HG03521 (cell line): ENCODE results near the gene MAPK1.
"Not testable (repeated sequence)": the region's sequence is repeated elsewhere in the genome, so short reads cannot be mapped to it uniquely, and the experiment has no call there.

Experiments used
- ATAC-seq: cut with Tn5 transposase; IDR thresholded peaks from one replicate; pipeline ENCODE4 v1.9.1; 2021; ENCODE audit warnings: mild to moderate bottlenecking, moderate library complexity; ENCODE audit not compliant: unreplicated experiment

Gene MAPK1

DNA sequence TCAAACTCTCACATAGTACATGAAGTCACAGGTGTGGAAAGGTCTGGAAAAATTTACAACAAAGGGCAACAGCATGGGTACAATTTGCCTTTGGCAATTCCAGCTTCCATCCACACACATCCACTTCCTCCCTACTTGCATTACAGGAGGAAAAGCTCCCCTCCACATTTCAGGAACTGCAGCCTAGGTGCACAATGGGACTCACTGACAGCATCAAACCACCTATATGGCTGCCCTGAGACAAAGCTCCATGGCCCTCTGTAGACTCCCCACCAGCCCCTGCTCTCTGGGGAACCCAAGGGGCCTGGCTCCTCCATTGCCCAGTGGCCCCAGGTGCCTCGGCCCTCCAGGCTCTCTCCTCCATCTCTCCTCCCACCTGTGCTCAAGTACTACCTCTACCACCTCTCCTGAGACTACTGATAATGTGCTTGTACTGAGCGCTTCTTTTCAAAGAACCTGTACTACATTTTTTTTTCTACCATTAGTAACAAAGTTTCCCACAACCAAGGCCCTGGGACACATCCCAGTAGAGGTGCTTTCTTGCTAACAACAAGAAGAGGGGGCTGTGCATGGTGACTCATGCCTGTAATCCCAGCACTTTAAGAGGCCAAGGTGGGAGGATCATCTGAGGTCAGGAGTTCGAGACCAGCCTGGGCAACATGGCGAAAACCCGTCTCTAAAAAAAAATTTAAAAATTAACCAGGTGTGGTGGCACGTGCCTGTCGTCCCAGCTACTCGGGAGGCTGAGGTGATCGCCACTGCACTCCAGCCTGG is 136.7 kb downstream of the MAPK1 start:
- no peak for ATAC-seq

DNA sequence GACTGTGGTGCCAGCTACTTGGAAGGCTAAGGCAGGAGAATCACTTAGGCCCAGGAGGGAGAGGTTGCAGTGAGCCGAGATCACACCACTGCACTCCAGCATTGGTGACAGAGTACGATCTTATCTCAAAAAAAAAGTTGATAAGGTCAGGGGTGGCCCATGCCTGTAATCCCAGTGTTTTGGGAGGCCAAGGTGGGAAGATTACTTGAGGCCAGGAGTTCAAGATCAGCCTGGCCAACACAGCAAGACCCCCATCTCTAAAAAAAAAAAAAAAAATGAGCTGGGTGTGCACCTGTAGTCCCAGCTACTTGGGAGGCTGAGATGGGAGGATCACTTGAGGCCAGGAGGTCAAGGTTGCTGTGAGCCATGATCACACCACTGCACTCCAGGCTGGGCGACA is 138.3 kb downstream of the MAPK1 start:
- not testable (repeated sequence) for ATAC-seq

DNA sequence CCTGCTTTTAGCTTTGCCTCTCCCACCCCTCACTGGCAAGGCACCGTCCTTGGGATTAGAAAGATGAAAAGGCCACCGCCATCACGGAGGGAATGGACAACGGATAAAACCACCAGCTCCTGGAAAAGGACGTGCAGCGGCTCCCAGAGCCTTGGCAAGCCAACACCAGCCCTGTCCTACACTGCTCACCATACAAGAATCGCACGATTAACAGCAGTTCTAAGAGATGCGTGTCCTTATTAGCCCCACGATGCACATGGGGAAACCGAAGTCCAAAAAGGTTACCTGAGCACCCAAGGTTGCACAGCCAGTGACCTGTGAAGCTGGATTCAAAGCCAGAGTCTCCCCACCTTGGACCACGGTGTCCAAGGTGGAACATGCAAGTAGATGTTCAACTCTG is 139.2 kb downstream of the MAPK1 start:
- no peak for ATAC-seq

DNA sequence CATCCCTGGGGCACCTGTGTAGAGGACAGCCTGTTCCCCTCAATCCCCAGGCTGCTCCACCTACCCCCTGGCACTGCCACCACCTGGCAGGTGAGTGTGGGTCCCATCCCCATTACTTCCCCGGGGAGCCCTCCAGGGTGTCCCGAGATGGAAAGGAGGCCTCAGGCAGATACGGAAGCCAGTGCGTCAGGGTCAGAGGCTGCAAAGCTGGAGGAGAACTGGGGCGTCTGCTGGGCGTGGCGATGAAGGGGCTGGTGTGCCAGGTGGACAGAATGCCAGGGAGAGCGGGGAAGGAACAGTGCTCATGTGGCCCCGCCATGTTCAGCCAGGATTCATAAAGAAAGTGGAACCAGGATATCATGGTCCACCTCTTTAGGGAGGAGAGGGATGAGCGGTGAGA is 139.7 kb downstream of the MAPK1 start:
- no peak for ATAC-seq

DNA sequence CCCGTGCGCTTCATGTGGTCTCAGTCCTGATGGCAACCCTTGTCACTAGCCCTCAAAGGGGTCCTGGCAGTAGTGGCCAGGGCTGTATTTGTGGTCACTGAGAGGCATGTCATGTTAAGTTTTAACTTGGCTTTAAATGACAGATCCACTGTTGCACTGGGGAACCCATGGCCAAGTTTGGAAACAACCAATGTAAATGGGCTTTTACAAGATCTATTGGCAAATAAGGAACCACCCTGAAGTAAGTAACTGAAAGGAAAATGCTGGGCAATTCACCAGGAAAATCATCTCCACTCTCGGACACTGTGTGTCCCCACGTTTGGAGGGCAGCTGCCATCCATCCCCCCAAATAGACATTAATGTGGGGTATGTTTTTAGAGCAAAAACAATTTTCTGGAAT is 140.3 kb downstream of the MAPK1 start:
- ATAC-seq: no peak

DNA sequence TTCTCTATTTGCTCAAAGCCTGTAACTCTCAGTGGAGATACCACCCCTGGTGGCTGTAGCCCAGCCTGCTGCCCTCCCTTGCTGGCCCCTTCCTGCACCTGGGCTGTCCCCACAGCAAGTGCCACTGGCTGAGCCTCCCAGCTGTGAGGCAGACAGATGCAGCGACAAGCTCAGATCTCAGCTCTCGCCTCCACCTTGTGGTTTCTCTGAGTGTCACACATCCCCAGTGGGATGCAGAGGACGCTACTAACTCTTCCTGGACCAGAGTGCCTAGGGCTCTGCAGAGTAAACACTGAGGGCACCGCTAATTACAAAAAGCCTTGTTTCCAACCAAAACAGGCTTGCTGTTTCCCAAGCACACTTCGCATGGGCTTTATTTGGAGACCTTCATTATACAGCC is 140.8 kb downstream of the MAPK1 start:
- ATAC-seq: no peak

DNA sequence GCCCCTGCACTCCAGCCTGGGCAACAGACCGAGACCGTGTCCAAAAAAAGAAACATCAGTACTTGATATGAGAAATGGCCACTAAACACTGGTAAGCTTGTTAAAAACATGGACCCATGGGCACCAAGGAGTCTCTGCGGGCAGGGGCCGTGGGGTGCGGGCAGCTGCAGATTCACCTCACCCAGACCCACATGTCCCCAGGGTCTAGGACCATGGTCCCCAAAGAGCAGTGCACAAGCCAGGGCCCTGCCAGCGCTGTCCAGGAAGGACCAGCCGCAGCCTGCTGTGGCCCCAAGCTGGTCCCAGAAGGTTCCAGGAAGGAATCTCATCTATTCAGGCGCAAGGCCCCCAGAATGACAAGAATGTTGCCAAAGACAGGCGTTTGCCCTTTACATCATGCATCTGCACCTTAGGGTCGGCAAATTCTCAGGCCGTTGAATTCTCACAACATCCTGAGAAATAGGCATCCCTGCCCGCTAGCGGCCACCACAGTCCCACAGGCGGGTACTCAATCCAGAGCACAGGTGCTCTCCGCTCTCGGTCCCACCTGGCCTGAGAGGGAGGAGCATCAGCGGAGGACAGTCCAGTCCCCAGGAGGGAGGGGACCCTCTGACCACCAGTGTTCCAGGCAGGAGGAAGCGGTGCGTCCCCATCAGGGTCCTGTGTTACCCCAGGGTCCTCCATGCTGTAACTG is 141.3 kb downstream of the MAPK1 start:
- no peak for ATAC-seq

DNA sequence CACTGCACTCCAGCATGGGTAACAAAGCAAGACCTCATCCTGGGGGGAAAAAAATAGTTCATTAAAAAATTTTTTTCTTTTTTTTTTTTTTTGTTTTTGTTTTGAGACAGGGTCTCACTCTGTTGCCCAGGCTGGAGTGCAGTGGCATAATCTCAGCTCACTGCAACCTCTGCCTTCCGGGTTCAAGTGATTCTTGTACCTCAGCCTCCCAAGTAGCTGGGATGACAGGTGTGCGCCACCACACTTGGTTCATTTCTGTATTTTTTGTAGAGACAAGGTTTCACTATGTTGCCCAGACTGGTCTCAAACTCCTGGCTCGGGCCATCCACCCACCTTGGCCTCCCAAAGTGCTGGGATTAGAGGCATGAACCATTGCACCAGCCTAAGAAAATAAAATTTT is 142.9 kb downstream of the MAPK1 start:
- ATAC-seq: not testable (repeated sequence)

DNA sequence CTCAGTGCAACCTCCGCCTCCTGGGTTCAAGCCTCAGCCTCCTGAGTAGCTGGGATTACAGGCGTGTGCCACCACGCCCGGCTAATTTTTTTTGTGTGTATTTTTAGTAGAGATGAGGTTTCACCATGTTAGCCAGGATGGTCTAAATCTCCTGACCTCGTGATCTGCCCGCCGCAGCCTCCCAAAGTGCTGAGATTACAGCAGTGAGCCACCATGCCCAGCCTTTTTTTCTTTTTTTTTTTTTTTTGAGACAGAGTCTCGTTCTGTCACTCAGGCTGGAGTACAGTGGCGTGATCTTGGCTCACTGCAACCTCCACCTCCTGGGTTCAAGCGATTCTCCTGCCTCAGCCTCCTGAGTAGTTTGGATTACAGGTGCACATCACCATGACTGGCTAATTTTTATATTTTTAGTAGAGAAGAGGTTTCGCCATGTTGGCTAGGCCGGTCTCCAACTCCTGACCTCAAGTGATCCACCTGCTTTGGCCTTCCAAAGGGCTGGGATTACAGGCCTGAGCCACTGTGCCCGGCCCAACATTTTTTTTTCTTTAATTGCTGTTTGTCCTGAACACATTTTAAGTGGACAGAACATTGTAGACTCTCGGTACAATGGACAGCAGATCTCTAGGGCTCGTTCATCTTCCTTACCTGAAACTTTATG is 146.1 kb downstream of the MAPK1 start:
- ATAC-seq: not testable (repeated sequence)

DNA sequence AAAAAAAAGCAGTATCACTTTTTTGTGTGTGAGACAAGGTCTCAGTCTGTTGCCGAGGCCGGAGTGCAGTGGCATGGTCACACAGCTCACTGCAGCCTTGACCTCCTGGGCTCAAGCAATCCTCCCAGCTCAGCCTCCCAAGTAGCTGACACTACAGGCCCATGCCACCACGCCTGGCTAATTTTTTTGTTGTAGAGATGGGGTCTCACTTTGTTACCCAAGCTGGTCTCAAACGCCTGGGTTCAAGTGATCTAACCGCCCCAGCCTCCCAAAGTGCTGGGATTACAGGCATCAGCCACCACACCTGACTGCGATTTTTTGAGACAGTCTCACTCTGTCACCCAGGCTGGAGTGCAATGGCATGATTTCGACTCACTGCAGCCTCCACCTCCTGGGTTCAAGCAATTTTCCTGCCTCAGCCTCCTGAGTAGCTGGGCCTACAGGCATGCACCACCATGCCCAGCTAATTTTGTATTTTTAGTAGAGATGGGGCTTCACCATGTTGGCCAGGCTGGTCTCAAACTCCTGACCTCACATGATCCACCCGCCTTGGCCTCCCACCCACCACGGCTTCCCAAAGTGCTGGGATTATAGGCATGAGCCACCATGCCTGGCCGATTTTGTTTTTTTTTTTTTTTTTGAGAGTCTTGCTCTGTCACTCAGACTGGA is 147.1 kb downstream of the MAPK1 start:
- not testable (repeated sequence) for ATAC-seq

DNA sequence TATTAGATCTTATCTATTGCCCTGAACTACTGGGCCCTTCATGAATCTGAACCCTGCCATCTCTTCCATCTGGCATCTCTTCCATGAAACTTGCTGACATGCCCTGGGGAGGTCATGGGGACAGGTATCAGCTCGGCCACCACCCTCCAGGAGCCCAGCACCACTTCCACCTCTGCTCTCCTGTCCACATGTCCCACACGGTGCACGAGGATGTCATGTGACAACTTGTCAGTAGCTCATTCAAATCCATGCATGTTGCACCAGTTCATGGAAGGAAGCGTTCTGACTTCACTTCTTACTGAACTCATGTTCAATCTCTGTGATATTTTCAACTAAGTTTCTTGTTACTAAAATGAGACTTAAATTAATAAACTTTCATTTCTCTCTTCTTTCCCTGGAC is 148.4 kb downstream of the MAPK1 start:
- no peak for ATAC-seq

DNA sequence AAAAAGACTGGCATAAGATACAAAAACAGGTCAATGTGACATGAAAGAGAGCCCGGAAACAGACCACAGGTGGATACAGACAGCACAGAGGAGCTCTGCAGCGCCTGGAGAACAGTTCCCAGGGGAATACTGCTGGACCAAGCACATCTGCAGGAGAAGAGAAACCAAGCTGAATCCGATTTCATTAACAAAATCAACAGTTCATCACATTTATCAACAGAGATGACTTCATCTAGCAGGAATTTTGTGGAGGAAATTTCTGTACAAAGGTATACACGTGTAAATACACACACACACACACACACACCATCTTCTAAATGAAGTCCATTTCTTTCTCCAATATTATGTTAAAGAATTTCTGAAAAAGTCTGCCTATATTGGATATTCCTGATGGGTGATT is 148.9 kb downstream of the MAPK1 start:
- no peak for ATAC-seq

DNA sequence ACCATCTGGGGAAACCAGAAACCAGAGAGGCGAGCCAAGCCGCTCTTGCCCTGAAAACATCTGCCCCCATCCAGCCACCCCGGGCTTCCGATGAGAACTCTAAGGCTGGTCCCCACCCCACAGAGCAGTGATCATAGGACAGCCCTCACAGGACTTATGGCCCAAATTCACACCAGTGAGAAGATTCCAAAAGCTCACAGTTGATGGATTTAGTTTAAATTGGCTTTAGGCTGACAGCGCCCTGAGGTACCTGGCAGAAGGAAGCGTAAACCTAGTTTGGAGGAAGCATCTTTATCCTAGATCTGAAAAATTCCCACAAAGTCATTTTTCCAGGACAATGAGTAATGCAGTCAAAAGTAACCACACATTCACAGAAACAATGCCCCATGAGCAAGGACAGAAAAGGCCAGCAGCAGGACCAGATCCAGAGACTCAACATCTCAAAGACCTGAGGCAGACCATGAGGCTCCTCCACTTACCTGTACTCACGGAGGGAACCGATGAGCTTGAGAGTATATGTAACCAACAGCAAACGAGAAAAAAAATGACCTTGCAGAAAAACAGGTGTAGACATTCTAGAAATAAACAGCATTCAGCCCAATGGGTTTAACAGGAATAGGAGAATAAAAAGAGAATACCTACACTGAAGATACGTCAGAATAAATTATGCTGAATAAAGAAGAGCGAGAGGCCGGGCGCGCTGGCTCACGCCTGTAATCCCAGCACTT is 150.9 kb downstream of the MAPK1 start:
- ATAC-seq: not testable (repeated sequence)

DNA sequence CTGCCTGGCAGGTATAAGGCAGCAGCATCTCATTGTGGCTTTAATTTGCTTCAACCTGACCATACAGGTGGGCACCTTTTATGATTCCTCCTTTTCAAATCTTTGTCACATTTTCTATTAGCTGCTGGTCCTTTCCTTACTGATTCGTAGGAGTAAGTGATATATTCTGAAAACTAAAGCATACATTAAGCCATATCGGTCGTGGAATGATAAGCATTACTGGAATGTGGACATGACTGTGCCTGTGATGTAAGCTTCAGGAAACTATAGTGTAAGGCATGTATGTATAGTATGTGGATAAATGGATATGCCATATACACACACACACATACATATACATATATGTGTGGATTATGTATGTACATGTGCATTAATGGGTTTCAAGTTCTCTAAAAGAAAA is 152.7 kb downstream of the MAPK1 start:
- no peak for ATAC-seq

DNA sequence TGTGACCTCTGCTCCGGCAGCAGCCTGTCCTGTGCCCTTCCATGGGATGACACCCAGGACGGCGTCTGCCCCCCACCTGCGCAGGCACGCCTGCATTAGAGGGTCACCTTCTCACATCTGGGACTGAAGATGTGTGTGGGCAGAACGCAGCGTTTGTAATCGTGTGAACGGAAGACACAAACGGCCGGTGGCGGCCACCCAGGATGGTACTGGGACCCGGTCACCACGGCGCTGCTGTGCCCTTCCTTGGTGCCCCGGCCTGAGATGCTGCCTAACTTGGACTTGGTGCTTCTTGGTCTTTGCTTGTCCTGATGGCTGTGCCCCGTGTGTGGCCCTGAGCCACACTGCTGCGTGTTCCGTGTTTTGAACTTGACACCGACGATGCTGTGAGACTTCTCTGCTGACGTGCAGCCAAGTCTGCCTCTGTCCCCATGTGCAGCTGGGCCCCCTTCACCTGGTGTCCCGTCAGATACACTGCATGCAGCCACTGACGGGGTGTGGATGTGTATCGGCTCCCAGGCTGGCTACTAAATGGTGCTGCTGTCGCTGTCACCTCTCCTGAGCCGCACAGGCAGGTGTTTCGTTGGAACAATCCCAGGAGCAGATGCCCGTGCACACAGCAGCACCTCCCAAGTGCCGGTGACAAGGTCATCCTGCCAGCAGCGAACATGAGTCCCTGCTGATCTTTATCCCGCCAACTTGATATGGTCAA is 153.2 kb downstream of the MAPK1 start:
- no peak for ATAC-seq

DNA sequence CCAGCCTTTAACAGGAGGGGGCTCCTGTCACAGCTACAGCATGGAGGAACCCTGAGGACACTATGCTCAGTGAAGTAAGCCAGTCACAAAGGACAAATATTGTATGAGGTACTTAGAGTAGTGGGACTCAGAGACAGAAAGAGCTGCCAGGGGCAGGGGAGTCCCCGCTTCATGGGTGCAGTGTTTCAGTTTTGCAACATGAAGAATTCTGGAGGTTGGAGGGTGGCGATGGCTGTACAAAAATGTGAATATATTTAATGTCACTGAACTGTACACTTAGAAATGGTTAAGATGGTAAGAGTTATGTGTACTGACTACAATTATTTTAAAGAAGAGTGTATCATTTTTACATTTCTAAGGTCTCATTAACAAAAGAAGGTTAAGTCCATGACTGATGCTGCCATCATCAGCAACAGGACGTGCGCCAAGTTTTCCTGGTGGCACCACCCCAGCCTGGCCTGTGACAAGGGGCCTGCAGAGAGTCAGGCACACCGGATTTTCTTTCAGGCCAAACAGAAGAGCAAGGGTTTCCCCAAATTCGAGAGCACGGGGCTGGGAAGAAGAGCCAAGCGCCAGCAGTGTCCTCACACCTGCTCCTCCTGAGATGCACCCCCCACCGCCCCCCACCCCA is 153.9 kb downstream of the MAPK1 start:
- no peak for ATAC-seq

DNA sequence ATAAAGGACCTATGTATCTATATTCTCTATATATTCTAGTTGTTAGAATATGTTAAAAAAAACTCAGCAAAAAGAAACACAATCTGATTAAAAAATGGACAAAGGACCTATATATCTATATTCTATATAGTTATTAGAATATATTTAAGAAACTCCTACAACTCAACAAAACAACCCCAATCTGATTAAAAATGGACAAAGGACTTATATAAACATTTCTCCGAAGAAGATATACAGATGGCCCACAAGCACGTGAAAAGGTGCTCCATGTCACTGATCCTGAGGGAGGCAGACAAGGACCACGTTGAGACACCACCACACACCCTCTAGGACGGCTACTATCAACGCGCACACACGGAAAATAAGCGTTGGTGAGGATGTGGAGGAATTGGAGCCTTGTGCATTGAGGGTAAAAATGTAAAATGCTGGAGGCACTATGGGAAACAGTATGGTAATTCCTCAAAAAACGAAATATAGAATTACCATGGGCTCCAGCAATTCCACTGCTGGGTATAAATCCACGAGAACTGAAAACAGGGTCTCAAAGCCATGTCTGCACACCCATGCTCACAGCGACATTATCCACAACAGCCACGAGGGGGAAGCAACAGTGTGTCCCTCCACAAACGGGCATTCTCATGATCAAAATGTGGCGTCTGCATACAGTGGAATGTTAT is 154.6 kb downstream of the MAPK1 start:
- no peak for ATAC-seq

DNA sequence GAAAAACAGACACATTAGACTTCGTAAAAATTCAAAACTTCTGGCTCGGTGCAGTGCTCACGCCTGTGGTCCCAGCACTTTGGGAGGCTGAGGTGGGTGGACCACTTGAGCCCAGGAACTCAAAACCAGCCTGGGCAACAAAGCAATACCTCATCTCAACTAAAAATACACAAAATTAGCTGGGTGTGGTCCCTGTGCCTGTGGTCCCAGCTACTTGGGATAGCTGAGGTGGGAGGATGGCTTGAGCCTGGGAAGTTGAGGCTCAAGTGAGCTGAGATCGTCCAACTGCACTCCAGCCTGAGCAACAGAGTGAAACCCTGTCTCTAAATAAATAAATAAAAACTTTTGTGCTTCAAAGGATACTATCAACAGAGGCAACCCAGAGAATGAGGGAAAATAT is 155.6 kb downstream of the MAPK1 start:
- no peak for ATAC-seq

DNA sequence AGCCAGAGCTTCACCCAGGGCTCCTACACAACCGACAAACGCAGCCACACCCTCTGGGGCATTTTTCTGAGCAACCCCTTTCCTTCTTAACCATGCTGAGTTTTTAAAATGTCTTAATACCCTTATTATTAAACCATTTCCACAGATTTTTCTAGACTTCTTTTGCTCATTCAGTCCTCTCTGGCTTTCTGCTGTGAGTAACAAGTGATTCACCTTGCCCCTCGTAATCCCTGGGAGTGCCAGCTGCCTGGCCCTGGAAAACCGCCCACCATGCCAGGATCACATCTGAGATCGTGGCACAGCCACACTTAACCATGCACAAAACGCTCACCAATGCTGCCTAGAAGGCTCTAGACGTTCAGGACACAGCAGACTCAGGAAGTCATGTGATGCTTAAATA is 157.3 kb downstream of the MAPK1 start:
- ATAC-seq: no peak
